Aorta (tissue), 5 donors: ENCODE results near the gene WFIKKN2. TPM values are rescaled to one million over a fixed set of nuclear protein-coding genes. Genes with fewer than 3 reads are reported as not detected.

Source experiments
- ATAC-seq: fragments of 200-7000 bp; cut with Tn5 transposase; one replicate; pipeline ENCODE4 v1.9.1; 2022; ENCODE audit warnings: moderate library complexity; ENCODE audit not compliant: low FRiP score
- DNase-seq, 2 donors: peaks; one replicate each; pipeline ENCODE4 v3.0.0-alpha.2; 2020
- H3K27ac ChIP-seq, 2 donors: one replicate each; pipeline ENCODE4 v1.5.1; 2013; ENCODE audit warnings: low read length in 2 of 2, mild to moderate bottlenecking in 2 of 2, moderate library complexity in 2 of 2, control low read depth in 1 of 2, inconsistent platforms in 1 of 2, low read depth in 1 of 2
- H3K27me3 ChIP-seq, 2 donors: one replicate each; pipeline ENCODE4 v1.6.1; 2013; ENCODE audit warnings: control low read depth in 1 of 2, low read length in 1 of 2, mild to moderate bottlenecking in 1 of 2, moderate library complexity in 1 of 2; ENCODE audit not compliant: insufficient read depth in 2 of 2, control insufficient read depth in 1 of 2
- H3K36me3 ChIP-seq, 2 donors: one replicate each; pipeline ENCODE4 v1.6.1; 2013; ENCODE audit warnings: control low read depth in 1 of 2, low read length in 1 of 2, mild to moderate bottlenecking in 1 of 2; ENCODE audit not compliant: insufficient read depth in 2 of 2, control insufficient read depth in 1 of 2
- H3K4me1 ChIP-seq, 2 donors: one replicate each; pipeline ENCODE4 v1.6.1; 2013; ENCODE audit warnings: low read length in 2 of 2, control low read depth in 1 of 2, mild to moderate bottlenecking in 1 of 2, moderate library complexity in 1 of 2; ENCODE audit not compliant: insufficient read depth in 2 of 2, control insufficient read depth in 1 of 2
- H3K4me3 ChIP-seq, 2 donors: one replicate each; pipeline ENCODE4 v1.5.1; 2013; ENCODE audit warnings: low read length in 2 of 2, control low read depth in 1 of 2, mild to moderate bottlenecking in 1 of 2
- H3K9me3 ChIP-seq: one replicate; pipeline ENCODE4 v1.6.1; 2013; ENCODE audit warnings: mild to moderate bottlenecking, low read length; ENCODE audit not compliant: control insufficient read depth
- WGBS, 2 donors: extraction: QIAGEN DNeasy Blood & Tissue Kit; methylation state at CpG; one replicate each; pipeline ENCODE4 v1.1.7; 2013; 5-methylcytosine and 5-hydroxymethylcytosine counted together
- intact Hi-C, 2 donors: fragments of 100-400 bp; cut with DNase I; formaldehyde crosslinking; loops; one replicate each; pipeline versions ENCODE4 v1.14.2 to v1.15.0; 2022
- polyA plus RNA-seq, 2 donors: library from polyadenylated mRNA; stranded (reverse); fragments of 200-250 nt; gene quantifications; one replicate each; pipeline ENCODE4 v1.2.3, GENCODE V29; 2013
- total RNA-seq, 2 donors: library from RNA; stranded (reverse); fragmentation: NEBNext Ultra II Directional; extraction: Animal tissue kit (Norgen Biotek cat#: 25700); gene quantifications; one replicate each; pipeline ENCODE4 v1.2.1, GENCODE V29; 2021
- donor health status: healthy with polysubstance abuse.
- donor health status: Bipolar disorder and iron deficiency.
- donor health status: DM: no; HTN: no; CAD: no.
- donor health status: DM: no; HTN: no; CAD: no.
- donor health status: DM: yes; HTN: yes; CAD: no.

WFIKKN2 gene
- total and polyA plus RNA-seq, 4 donors, result 0.48 TPM; not detected in 3

DNA sequence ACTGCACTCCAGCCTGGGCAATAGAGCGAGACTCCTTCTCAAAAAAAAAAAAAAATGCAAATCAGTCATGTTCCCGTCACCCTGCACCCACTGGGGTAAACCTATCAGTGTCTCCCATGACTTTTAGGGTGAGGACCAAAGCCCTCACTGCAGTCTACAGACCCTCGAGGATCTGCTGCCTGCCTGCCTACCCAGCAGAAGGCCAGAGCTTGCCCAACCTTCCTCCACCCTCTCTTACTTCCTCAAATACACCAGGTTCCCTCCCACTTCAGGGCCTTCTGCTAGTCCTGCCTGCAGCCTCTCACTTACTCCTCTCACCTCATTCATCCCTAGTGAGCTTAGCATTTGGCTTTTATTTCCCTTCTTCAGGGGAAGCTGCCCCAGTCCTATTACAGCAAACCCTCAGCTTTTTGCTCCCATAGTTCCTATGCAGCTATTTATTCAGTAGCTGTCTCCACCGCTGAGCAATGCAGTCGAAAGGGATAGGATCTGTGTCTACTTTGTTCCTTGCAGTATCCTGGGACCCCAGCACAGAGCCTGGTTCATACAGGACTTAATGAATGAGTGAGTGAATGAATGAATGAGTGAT lies 48.6 kb downstream of the WFIKKN2 start:
- H3K27ac ChIP-seq, result no peak overlapping the region
- no peak for DNase-seq
- no peaks in the 10 kb centered on the region for H3K27me3 ChIP-seq
- H3K9me3 ChIP-seq, result no peaks in the 10 kb centered on the region
- no peaks in the 10 kb centered on the region for H3K4me1 ChIP-seq
- intact Hi-C loops, result no loop called here
- H3K4me3 ChIP-seq, result no peak overlapping the region
- H3K36me3 ChIP-seq, result no peaks in the 10 kb centered on the region
- ATAC-seq, result no peak
- 82 to 83% methylated on average over 5 of the region's 5 CpGs for WGBS, 2 donors

DNA sequence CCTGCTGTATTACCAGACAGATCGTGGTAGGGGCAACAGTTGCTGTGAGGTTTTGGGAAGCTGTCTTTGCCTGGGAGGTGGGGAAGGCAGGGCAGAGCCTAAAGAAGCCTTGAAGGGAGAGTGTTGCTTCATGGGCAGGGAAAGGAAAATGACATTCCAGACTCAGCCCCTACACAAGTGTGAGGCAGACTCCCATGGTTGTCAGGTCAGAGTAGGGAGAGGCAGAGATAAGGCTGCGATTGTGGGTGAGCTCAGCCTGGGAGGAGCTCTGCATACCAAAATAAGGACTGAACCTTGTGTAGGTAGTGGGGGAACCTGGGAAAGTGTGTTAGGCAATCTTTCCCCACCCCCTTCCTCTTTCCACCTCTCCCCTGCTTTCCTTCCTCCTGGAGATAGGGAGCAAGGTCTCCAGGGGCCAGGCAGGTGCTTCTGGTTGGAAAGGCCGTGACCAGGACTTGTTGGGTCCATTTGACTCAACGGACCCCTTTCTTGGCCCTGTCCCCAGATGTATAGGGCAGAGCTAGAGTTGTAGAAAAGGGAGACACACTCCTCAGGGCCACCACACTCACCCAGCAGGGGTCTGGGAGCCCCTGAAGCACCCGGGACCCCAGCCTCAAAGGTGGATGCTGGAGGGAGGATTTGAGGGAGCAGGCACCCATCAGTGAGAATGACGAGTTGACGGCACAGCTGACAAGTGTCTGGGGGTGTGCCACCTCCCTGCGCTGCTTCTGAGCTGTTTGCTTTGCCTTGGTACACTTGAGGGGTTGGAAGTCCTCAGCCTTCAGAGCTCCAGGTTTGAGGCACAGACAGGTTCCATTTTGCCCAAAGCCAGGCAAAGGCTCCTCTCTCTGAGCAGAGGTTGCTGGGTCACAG lies 49.3 kb downstream of the WFIKKN2 start:
- ATAC-seq (no peak), DNase-seq (no peak)
- Histone ChIP-seq H3K9me3 (no peaks in the 10 kb centered on the region), H3K27me3 (no peaks in the 10 kb centered on the region), H3K36me3 (no peaks in the 10 kb centered on the region), H3K4me1 (no peaks in the 10 kb centered on the region), H3K27ac (no peak overlapping the region), H3K4me3 (no peak overlapping the region)
- intact Hi-C loops, result no loop called here
- WGBS, 2 donors, result 82 to 86% methylated on average over 8 of the region's 8 CpGs

DNA sequence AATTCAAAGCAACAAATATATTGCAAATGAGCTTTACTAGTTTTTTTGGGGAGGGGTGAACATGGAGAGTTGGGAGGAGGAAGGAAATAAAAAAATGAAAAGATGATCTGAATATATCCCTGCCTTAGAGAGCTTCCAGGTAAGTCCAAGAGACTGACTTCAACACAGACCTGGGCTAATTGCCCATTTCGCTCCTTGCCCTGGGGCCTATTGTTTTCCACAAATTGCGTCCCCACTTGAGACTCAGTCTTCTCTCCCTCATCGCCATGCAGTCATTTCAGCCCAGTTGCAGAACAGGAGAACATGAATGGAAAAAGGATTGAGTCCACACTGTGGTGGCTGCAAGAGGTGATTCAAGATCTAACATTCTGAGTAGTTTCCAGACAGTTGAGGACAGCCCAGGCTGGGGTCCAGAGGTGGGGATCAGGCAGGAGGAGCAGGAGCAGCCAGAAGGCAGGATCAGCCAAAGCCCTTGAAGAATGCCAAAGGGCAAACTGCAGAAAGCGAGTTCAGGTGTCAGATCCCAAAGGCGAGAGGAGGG lies 52.4 kb downstream of the WFIKKN2 start:
- H3K36me3 ChIP-seq, result no peaks in the 10 kb centered on the region
- WGBS, 2 donors, result 97% methylated on average over 5 of the region's 5 CpGs
- H3K9me3 ChIP-seq, result no peaks in the 10 kb centered on the region
- ATAC-seq (no peak), DNase-seq (no peak)
- intact Hi-C loops, result no loop called here
- H3K4me3 ChIP-seq, result no peak overlapping the region
- H3K27ac ChIP-seq, result no peak overlapping the region
- H3K4me1 ChIP-seq, result no peaks in the 10 kb centered on the region
- no peaks in the 10 kb centered on the region for H3K27me3 ChIP-seq

DNA sequence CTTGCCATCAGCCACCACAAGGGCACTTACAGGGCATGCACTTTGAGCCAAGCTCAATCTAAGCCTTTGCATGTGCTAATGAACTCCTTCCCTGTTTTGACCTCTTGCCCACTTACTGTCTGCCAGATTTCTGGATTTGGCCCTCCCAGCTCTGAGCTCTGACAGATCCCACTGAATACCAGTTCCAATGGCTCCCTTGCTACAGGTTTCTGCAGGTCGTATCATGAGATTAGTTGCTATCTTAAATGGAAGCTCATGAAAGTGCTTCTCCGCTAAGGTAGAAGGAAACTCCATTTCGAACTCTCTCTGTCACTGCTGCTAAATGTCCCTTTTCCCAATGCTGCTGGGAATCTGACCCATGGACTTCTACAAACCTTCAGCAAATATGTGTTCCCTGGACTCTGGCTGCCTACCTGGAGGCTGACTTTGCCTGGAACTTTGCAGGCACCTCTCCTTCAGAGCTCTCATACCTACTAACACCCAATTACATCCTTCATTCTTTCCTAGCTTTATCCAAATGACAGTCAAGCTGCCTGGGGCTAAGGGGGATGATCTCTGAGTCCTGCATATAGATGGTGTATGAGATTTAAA lies 54.2 kb downstream of the WFIKKN2 start:
- WGBS, 2 donors, result 93% methylated on average over 3 of the region's 3 CpGs
- Histone ChIP-seq H3K27ac (no peak overlapping the region), H3K9me3 (no peaks in the 10 kb centered on the region), H3K4me3 (no peak overlapping the region), H3K4me1 (no peaks in the 10 kb centered on the region), H3K27me3 (no peaks in the 10 kb centered on the region), H3K36me3 (no peaks in the 10 kb centered on the region)
- no peak for ATAC-seq
- DNase-seq, result no peak
- intact Hi-C loops, result no loop called here

DNA sequence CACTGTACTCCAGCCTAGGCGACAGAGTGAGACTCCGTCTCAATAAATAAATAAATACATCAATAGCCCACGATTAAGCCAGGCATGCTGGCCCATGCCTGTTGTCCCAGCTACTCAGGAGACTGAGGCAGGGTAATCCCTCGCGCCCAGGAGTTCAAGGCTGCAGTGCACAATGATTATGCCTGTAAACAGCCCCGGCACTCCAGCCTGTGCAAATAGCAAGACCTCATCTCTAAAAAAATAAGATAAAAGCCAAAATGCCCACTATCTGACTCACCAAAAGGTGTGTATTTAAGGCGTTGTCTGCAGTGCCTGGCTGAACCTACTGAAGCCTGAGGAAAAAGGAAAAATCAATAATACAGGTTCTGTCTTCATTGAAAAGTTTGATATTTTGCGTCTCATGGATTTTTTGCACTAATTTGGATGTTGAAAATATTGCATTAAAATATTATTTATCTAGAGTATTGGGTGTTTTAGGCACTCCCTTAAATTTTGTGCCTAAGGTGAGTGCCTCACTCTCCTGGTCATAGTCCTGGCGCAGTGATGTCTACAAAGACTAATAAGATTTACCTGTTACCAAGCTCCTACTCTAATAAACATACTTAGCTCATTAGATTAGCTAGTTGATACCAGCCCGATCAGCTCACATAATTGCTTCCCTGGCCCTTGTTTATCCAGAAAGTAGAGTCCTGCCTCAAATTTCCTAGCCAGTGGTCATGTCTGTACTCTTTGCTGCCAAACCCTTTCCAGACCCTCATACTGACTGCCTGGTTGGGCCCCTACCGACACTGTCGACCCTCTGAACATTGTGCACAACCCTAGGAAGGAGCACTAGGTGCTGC lies 55.5 kb downstream of the WFIKKN2 start:
- 87 to 89% methylated on average over 12 of the region's 12 CpGs for WGBS, 2 donors
- intact Hi-C loops, result no loop called here
- Histone ChIP-seq H3K9me3 (no peaks in the 10 kb centered on the region), H3K4me1 (no peaks in the 10 kb centered on the region), H3K36me3 (no peaks in the 10 kb centered on the region), H3K27me3 (no peaks in the 10 kb centered on the region), H3K27ac (no peak overlapping the region), H3K4me3 (no peak overlapping the region)
- DNase-seq (no peak), ATAC-seq (no peak)

DNA sequence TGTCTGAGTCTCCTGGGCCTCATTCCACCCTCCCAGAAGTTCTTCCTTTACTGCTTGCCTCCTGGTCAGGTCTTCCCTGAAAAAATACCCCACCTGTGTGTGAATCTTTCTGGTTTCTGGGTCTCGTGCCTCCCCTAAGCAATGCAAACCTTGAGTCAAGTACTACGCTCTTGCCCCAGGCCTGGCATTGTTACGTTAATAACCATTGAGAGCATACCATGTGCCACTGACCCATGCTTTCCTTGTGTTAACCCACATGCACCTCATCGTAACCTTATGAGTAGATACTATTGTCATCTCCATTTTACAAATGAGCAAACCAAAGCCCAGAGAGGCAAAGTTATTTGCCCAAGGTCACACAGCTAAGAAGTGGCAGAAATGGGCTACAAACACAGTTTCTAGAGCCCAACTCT lies 56.2 kb downstream of the WFIKKN2 start:
- no peak overlapping the region for H3K27ac ChIP-seq
- no peaks in the 10 kb centered on the region for H3K27me3 ChIP-seq
- no peak for DNase-seq
- intact Hi-C loops, result no loop called here
- 94 to 95% methylated on average over 4 of the region's 4 CpGs for WGBS, 2 donors
- H3K4me3 ChIP-seq, result no peak overlapping the region
- no peaks in the 10 kb centered on the region for H3K36me3 ChIP-seq
- H3K4me1 ChIP-seq, result no peaks in the 10 kb centered on the region
- H3K9me3 ChIP-seq, result no peaks in the 10 kb centered on the region
- no peak for ATAC-seq

Other genes starting within 250 kb of the WFIKKN2 start
- gene ABCC3, start 200.7 kb upstream of the WFIKKN2 start, total RNA-seq, result 10 to 100 TPM; 25.7 to 54.9 TPM
- 100 to 1,000 TPM in 1 of 2 donors, 1 to 10 TPM in 1; 9.9 to 145 TPM for gene ABCC3, start 200.7 kb upstream of the WFIKKN2 start, polyA plus RNA-seq
- 10 to 100 TPM; 53.2 to 55.5 TPM for gene ANKRD40, start 127.7 kb upstream of the WFIKKN2 start, total RNA-seq
- 10 to 100 TPM; 19.1 to 20.5 TPM for gene ANKRD40, start 127.7 kb upstream of the WFIKKN2 start, polyA plus RNA-seq
- gene LUC7L3, start 116.0 kb upstream of the WFIKKN2 start, total RNA-seq, result 100 to 1,000 TPM; 123 to 189 TPM
- 100 to 1,000 TPM; 147 to 852 TPM for gene LUC7L3, start 116.0 kb upstream of the WFIKKN2 start, polyA plus RNA-seq
- not detected for gene ANKRD40CL, start 68.1 kb upstream of the WFIKKN2 start, total RNA-seq
- 10 to 100 TPM in 1 of 2 donors, under 1 TPM in 1; 0.26 to 23.0 TPM for gene ANKRD40CL, start 68.1 kb upstream of the WFIKKN2 start, polyA plus RNA-seq
- 10 to 100 TPM; 42.0 to 55.2 TPM for gene TOB1, start 30.8 kb downstream of the WFIKKN2 start, total RNA-seq
- gene TOB1, start 30.8 kb downstream of the WFIKKN2 start, polyA plus RNA-seq, result 10 to 100 TPM; 24.0 to 39.8 TPM